Caco-2 (cell line): Measurements from ENCODE around the gene ANKRD27. TPM values are rescaled to one million over a fixed set of nuclear protein-coding genes. Genes with fewer than 3 reads are reported as not detected.

Source experiments
- BruUV-seq: library from RNA; stranded (reverse); fragments of 400-500 nt; replicated peaks from 2 replicates; lab custom pipeline; 2021; lab: Mats Ljungman, UMichigan
- CTCF ChIA-PET: fragments of 300-600 bp; sonication (Branson Sonifier 250); formaldehyde crosslinking; loops from one replicate; lab custom pipeline; 2022; ENCODE audit warnings: antibody characterized with exemption; lab: Charles Lee
- POLR2A ChIA-PET: fragments of 300-600 bp; sonication (Branson Sonifier 250); formaldehyde crosslinking; loops from one replicate; lab custom pipeline; 2022; ENCODE audit warnings: antibody characterized with exemption; lab: Charles Lee
- DNase-seq, 2 experiments: peaks; one replicate each; pipeline versions ENCODE4 v3.0.0 to v3.0.0-alpha.2; 2020 to 2022
- H3K27me3 ChIP-seq: replicated peaks from 2 replicates; pipeline ENCODE4 v1.6.0; 2011; ENCODE audit warnings: low read length; ENCODE audit not compliant: control insufficient read depth, insufficient read depth
- H3K36me3 ChIP-seq: 2 replicates; pipeline ENCODE4 v1.5.1; 2011; ENCODE audit warnings: low read length; ENCODE audit not compliant: control insufficient read depth, insufficient read depth
- H3K4me1 ChIP-seq: fragments of 250-450 bp; sonication (Bioruptor Pico); 2 replicates; pipeline ENCODE4 v1.5.1; 2020; ENCODE audit warnings: mild to moderate bottlenecking
- H3K4me3 ChIP-seq: 2 replicates; pipeline ENCODE4 v1.5.1; 2011; ENCODE audit warnings: low read depth, mild to moderate bottlenecking, control low read depth, low read length
- H3K9me3 ChIP-seq: fragments of 250-450 bp; sonication (Bioruptor Pico); 2 replicates; pipeline ENCODE4 v1.5.1; 2020; ENCODE audit warnings: mild to moderate bottlenecking, moderate library complexity
- H3K27ac Mint-ChIP-seq: one replicate; pipeline ENCODE4 v1.8.0; 2022; ENCODE audit warnings: mixed read lengths; ENCODE audit not compliant: unreplicated experiment
- H3K27me3 Mint-ChIP-seq: one replicate; pipeline ENCODE4 v1.8.0; 2022; ENCODE audit warnings: mixed read lengths; ENCODE audit not compliant: insufficient read depth, unreplicated experiment
- H3K36me3 Mint-ChIP-seq: one replicate; pipeline ENCODE4 v1.8.0; 2022; ENCODE audit warnings: mild to moderate bottlenecking, mixed read lengths; ENCODE audit not compliant: insufficient read depth, unreplicated experiment
- H3K4me1 Mint-ChIP-seq: one replicate; pipeline ENCODE4 v1.8.0; 2022; ENCODE audit warnings: low read depth, mixed read lengths; ENCODE audit not compliant: unreplicated experiment
- H3K4me3 Mint-ChIP-seq: one replicate; pipeline ENCODE4 v1.8.0; 2022; ENCODE audit warnings: mild to moderate bottlenecking, moderate library complexity, mixed read lengths; ENCODE audit not compliant: unreplicated experiment
- H3K9me3 Mint-ChIP-seq: one replicate; pipeline ENCODE4 v1.8.0; 2022; ENCODE audit warnings: mixed read lengths; ENCODE audit not compliant: unreplicated experiment
- intact Hi-C: fragments of 100-400 bp; cut with micrococcal nuclease; formaldehyde crosslinking; loops from one replicate; pipeline ENCODE4 v1.10.0; 2022; ENCODE audit not compliant: unreplicated experiment
- total RNA-seq: library from RNA; stranded (reverse); gene quantifications from 2 replicates; pipeline ENCODE4 v1.2.3, GENCODE V29; 2022
- TF ChIP-seq, protein P1 (sequence below), 2 experiments: fragments of 200-600 bp in 1 of 2; IDR thresholded peaks; 1 replicate in 1 of 2; 2 replicates in 1 of 2; pipeline versions ENCODE4 v1.5.1 to v1.8.0; 2011 to 2022; ENCODE audit warnings: antibody characterized with exemption in 1 of 2, control low read depth in 1 of 2, inconsistent platforms in 1 of 2, low read depth in 1 of 2, low read length in 1 of 2, mild to moderate bottlenecking in 1 of 2, moderate library complexity in 1 of 2; ENCODE audit not compliant: insufficient read depth in 1 of 2, severe bottlenecking in 1 of 2, unreplicated experiment in 1 of 2

Gene ANKRD27
- total RNA-seq, 1 experiment from 2014 or later: 54.3 TPM

DNA sequence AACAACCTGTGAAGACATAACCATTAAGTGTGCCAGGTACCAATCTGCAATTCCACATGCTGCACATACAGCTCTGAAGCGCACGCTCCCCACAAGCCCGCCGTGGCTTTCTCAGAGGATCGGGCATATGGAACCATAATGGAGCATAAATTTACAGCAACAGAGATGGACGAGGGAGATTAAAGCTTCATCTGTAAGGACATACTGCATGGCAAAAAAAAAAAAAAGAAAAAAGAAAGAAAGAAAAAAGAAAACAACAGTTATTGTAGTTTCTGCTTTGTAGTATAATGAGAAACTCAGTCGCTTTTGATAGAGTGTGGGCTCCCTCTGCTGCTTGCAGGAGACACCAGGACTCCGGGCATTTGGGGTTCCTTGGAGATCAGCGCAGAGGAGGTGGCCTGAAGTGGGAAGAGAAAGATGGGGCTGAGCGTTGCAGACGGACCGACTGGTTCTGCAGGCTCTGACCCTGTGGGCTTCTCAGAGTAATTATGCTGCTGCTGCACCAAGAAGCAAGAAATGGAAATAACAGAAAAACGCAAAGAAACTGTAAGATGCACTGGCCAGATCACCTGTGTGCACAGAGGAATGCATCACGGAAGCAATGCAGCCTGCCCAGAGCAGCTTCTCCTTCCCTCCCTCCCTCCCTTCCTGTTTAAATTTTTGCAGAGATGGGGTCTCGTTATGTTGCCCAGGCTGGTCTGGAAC is 104.7 kb downstream of the ANKRD27 start:
- DNase-seq: peak; percentile 68 to 75
- POLR2A ChIA-PET: interaction anchor here (0.6 kb wide), 1 partner anchor 11 kb away, joined by 7 read pairs; the partner anchor contains the start of gene PDCD5
- intact Hi-C loops: loop anchor here (1.0 kb wide), 3 partner anchors 106 to 283 kb away; no protein-coding TSS in a partner anchor
- Mint-ChIP-seq H3K36me3 (no peaks in the 10 kb centered on the region), H3K27ac (no peak overlapping the region), H3K4me1 (no peaks in the 10 kb centered on the region), H3K4me3 (peak overlapping the region; percentile 36), H3K9me3 (no peaks in the 10 kb centered on the region), H3K27me3 (peaks cover 3% of the 10 kb centered on the region)
- Histone ChIP-seq H3K36me3 (no peaks in the 10 kb centered on the region), H3K27me3 (no peaks in the 10 kb centered on the region; the same call in 1 of the 2 replicates), H3K4me1 (no peaks in the 10 kb centered on the region), H3K9me3 (no peaks in the 10 kb centered on the region), H3K4me3 (no peak overlapping the region)
- CTCF ChIA-PET: interaction anchor here (0.6 to 1.6 kb wide), 12 partner anchors 11 to 1901 kb away, joined by 3 to 15 read pairs (median 3); partner anchors contain the start of gene PDCD5
- TF ChIP-seq, protein P1, sequence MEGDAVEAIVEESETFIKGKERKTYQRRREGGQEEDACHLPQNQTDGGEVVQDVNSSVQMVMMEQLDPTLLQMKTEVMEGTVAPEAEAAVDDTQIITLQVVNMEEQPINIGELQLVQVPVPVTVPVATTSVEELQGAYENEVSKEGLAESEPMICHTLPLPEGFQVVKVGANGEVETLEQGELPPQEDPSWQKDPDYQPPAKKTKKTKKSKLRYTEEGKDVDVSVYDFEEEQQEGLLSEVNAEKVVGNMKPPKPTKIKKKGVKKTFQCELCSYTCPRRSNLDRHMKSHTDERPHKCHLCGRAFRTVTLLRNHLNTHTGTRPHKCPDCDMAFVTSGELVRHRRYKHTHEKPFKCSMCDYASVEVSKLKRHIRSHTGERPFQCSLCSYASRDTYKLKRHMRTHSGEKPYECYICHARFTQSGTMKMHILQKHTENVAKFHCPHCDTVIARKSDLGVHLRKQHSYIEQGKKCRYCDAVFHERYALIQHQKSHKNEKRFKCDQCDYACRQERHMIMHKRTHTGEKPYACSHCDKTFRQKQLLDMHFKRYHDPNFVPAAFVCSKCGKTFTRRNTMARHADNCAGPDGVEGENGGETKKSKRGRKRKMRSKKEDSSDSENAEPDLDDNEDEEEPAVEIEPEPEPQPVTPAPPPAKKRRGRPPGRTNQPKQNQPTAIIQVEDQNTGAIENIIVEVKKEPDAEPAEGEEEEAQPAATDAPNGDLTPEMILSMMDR (IDR thresholded peaks at IDR 0.05; ENCODE audit: insufficient read depth in 1 of 2, low read depth in 1 of 2, low read length in 1 of 2, severe bottlenecking in 1 of 2, unreplicated experiment in 1 of 2): peak; percentile 79 to 89
- no TSS peak for BruUV-seq

DNA sequence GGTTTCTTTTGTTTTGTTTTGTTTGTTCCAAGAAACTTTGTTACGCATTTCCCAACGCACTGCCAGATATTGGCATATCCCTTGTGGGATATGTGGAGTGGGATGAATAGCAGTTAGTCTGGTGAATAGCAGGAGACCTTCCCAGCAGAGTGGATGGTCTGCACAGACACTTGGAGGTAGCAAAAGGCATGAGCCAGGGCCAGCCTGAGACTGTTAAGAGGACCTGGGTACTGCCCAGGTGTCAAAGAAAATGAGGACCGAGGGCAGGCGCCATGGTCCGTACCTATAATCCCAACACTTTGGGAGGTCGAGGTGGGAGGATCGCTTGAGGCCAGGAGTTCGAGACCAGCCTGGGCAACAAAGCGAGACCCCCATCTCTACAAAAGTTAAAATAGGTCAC is 107.5 kb downstream of the ANKRD27 start:
- no peaks in the 10 kb centered on the region for H3K36me3 ChIP-seq
- no peaks in the 10 kb centered on the region; the same call in 1 of the 2 replicates for H3K27me3 ChIP-seq
- no peak overlapping the region for H3K4me3 ChIP-seq
- ChIA-PET CTCF (no interaction called here), POLR2A (no interaction called here)
- BruUV-seq: no TSS peak
- H3K4me1 ChIP-seq: no peaks in the 10 kb centered on the region
- no peaks in the 10 kb centered on the region for H3K9me3 ChIP-seq
- Mint-ChIP-seq H3K27me3 (peaks cover 10% of the 10 kb centered on the region), H3K4me1 (no peaks in the 10 kb centered on the region), H3K9me3 (no peaks in the 10 kb centered on the region), H3K36me3 (no peaks in the 10 kb centered on the region), H3K4me3 (no peak overlapping the region), H3K27ac (no peak overlapping the region)
- TF ChIP-seq, protein P1 (IDR thresholded peaks at IDR 0.05; ENCODE audit: insufficient read depth in 1 of 2, low read depth in 1 of 2, low read length in 1 of 2, severe bottlenecking in 1 of 2, unreplicated experiment in 1 of 2): no peak
- intact Hi-C loops: no loop called here
- DNase-seq: no peak

- DNase-seq: no peak
Observed at GRCh38 chr19:32566246-32566830, 108.6 kb downstream of the ANKRD27 start.

More at GRCh38 chr19:32566246-32566830, 108.6 kb downstream of the ANKRD27 start:
- Mint-ChIP-seq H3K36me3 (no peaks in the 10 kb centered on the region), H3K9me3 (no peaks in the 10 kb centered on the region), H3K4me3 (no peak overlapping the region), H3K27ac (no peak overlapping the region), H3K27me3 (peaks cover 10% of the 10 kb centered on the region), H3K4me1 (no peaks in the 10 kb centered on the region)
- Histone ChIP-seq H3K4me3 (no peak overlapping the region), H3K27me3 (no peaks in the 10 kb centered on the region; the same call in 1 of the 2 replicates), H3K9me3 (no peaks in the 10 kb centered on the region), H3K36me3 (no peaks in the 10 kb centered on the region), H3K4me1 (no peaks in the 10 kb centered on the region)
- no TSS peak for BruUV-seq
- ChIA-PET POLR2A (no interaction called here), CTCF (interaction anchor here (0.6 to 1.0 kb wide), 2 partner anchors 11 to 228 kb away, joined by 3 read pairs; no protein-coding TSS in a partner anchor)
- intact Hi-C loops: no loop called here
- TF ChIP-seq, protein P1 (IDR thresholded peaks at IDR 0.05; ENCODE audit: insufficient read depth in 1 of 2, low read depth in 1 of 2, low read length in 1 of 2, severe bottlenecking in 1 of 2, unreplicated experiment in 1 of 2): no peak
